ENCODE measurements around the gene TAGLN2. TPM values are rescaled to one million over a fixed set of nuclear protein-coding genes. Genes with fewer than 3 reads are reported as not detected.

Gene TAGLN2
- total RNA-seq, 4 donors from 2014 or later = 308 to 468 (median 357) TPM

- DNase-seq = no peak
- intact Hi-C loops (cut with DNase I) = loop anchor here (2.0 to 10.0 kb wide), 2 partner anchors 69 to 149 kb away; partner anchors contain the start of gene KCNJ9
- no peak overlapping the region for H3K4me3 ChIP-seq
- H3K27ac ChIP-seq = no peak overlapping the region
- peaks cover 0 to 9% (median 0%) of the 10 kb centered on the region in 4 donors for H3K27me3 ChIP-seq
- H3K4me1 ChIP-seq = peaks cover 35 to 82% (median 38%) of the 10 kb centered on the region in 3 donors
- 51 to 78% methylated on average over 3 to 4 of the region's 4 CpGs for WGBS, 2 donors
- H3K36me3 ChIP-seq = peaks cover 0 to 9% (median 0%) of the 10 kb centered on the region in 3 donors
- no peaks in the 10 kb centered on the region for H3K9me3 ChIP-seq
- TF ChIP-seq CTCF (IDR thresholded peaks at IDR 0.05) = no peak
- TF ChIP-seq POLR2A (IDR thresholded peaks at IDR 0.05) = no peak
Measured at GRCh38 chr1:159935719-159936272, 10.5 kb upstream of the TAGLN2 start.

- Histone ChIP-seq H3K9me3 (no peaks in the 10 kb centered on the region), H3K27ac (no peak overlapping the region), H3K27me3 (peaks cover 0 to 9% (median 0%) of the 10 kb centered on the region in 4 donors), H3K4me3 (no peak overlapping the region), H3K36me3 (peaks cover 0 to 9% (median 0%) of the 10 kb centered on the region in 3 donors), H3K4me1 (peaks cover 30 to 77% (median 38%) of the 10 kb centered on the region in 3 donors)
- DNase-seq = no peak
- 77 to 81% methylated on average over 6 to 10 of the region's 11 CpGs for WGBS, 2 donors
- no peak for TF ChIP-seq CTCF (IDR thresholded peaks at IDR 0.05)
- TF ChIP-seq POLR2A (IDR thresholded peaks at IDR 0.05) = no peak
- intact Hi-C loops (cut with DNase I) = loop anchor here (10.0 kb wide), 1 partner anchor 149 kb away; the partner anchor contains the start of gene KCNJ9
Measured at GRCh38 chr1:159935305-159935704, 10.0 kb upstream of the TAGLN2 start.

GRCh38 chr1:159934136-159935039, 9.1 kb upstream of the TAGLN2 start:
- 74 to 89% methylated on average over 3 to 10 of the region's 14 CpGs for WGBS, 2 donors
- H3K27me3 ChIP-seq = peaks cover 0 to 9% (median 0%) of the 10 kb centered on the region in 4 donors
- intact Hi-C loops (cut with DNase I) = loop anchor here (10.0 kb wide), 1 partner anchor 150 kb away; the partner anchor contains the start of gene KCNJ9
- DNase-seq = no peak
- peaks cover 0 to 18% (median 0%) of the 10 kb centered on the region in 3 donors for H3K36me3 ChIP-seq
- H3K9me3 ChIP-seq = no peaks in the 10 kb centered on the region
- H3K27ac ChIP-seq = no peak overlapping the region
- no peak for TF ChIP-seq POLR2A (IDR thresholded peaks at IDR 0.05)
- TF ChIP-seq CTCF (IDR thresholded peaks at IDR 0.05) = no peak
- H3K4me3 ChIP-seq = no peak overlapping the region
- H3K4me1 ChIP-seq = peaks cover 26 to 73% (median 31%) of the 10 kb centered on the region in 3 donors

GRCh38 chr1:159933347-159933746, 8.0 kb upstream of the TAGLN2 start:
- intact Hi-C loops (cut with DNase I) = loop anchor here (10.0 kb wide), 1 partner anchor 151 kb away; the partner anchor contains the start of gene KCNJ9
- DNase-seq = no peak
- 39% methylated on average over 4 of the region's 4 CpGs for WGBS, 2 donors
- Histone ChIP-seq H3K27me3 (peaks cover 0 to 9% (median 0%) of the 10 kb centered on the region in 4 donors), H3K9me3 (no peaks in the 10 kb centered on the region), H3K36me3 (peaks cover 0 to 29% (median 0%) of the 10 kb centered on the region in 3 donors), H3K27ac (peak overlapping the region in 3 of 4 donors; percentile 23 to 57 (median 55)), H3K4me1 (peaks cover 25 to 70% (median 26%) of the 10 kb centered on the region in 3 donors), H3K4me3 (no peak overlapping the region)
- TF ChIP-seq CTCF (IDR thresholded peaks at IDR 0.05) (no peak), POLR2A (IDR thresholded peaks at IDR 0.05) (no peak)
